HG03060 (cell line): Measurements from ENCODE around the gene ACTC1.

Experiments
- ATAC-seq: cut with Tn5 transposase; IDR thresholded peaks from one replicate; pipeline ENCODE4 v1.9.1; 2021; ENCODE audit warnings: low read depth, moderate number of reproducible peaks; ENCODE audit not compliant: unreplicated experiment

Gene ACTC1

GRCh38 chr15:34802803-34803750, 7.7 kb upstream of the ACTC1 start:
- no peak for ATAC-seq

- no peak for ATAC-seq
These were observed 7.0 kb upstream of the ACTC1 start for GRCh38 chr15:34802371-34802770.

GRCh38 chr15:34799149-34800101, 4.1 kb upstream of the ACTC1 start:
- no peak for ATAC-seq

- ATAC-seq: no peak
These were observed 1.6 kb upstream of the ACTC1 start for GRCh38 chr15:34796847-34797435.

DNA sequence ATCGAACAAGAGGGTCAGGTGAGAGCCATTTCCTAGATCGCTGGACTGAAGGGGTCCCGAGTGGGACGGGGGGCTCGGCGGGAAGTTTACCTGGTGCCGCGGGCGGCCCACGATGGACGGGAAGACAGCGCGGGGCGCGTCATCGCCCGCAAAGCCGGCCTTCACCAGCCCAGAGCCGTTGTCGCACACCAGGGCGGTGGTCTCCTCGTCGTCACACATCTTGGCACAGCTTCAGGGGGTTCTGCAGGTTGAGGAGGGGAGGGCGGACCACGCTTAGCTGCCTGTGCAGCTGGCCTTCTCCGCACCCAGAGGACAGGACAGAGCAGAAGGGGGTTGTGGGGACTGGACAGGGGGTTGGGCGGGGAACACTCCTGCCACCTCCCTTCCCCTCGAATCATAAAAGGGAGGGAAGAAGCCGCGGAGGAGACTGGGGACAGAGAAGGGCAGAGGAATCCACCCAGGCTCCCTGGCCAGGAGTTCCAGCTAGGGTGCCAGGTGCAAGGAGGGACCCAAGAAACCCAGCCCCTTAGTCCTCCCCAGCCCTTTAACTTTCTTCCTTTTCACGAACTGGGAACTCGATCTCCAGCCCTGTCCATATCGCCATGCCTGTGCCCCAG, 651 bp downstream of the ACTC1 start:
- no peak for ATAC-seq

- ATAC-seq: no peak
These were observed 1.4 kb downstream of the ACTC1 start for GRCh38 chr15:34793901-34794300.

- ATAC-seq: no peak
These were observed 2.3 kb downstream of the ACTC1 start for GRCh38 chr15:34793071-34793470.

DNA sequence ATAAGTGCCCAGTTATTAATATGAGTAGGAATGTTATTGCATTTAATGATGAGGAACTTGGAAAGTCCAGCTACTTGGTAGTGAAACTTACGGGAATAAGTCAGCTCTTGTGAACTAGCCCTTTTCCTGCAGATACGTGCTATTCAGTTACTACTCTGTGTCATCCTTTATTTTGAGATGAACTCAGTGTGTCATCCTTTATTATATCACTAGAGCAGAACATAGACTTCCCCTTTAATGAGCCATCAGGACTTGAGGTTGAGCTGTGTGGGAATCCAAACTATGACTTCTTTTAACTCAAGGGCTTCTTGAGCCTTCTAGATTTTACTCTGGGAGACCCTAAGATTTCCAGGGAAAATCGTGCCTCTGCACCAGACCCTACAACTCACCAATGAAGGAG, 3.6 kb downstream of the ACTC1 start:
- ATAC-seq: no peak

DNA sequence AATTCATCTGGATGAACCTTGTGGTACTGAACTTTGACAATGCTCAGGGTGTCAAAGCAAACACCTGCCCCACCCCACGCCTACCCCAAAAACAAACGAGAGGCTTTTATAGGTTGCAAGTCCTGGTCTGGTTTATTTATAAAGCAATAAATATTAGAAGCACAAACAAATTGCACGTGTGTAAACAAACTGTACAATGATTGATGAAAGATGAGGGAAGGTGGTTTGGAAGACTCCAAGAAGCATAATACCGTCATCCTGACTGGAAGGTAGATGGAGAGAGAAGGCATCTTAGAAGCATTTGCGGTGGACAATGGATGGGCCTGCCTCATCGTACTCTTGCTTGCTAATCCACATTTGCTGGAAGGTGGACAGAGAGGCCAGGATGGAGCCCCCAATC, 5.2 kb downstream of the ACTC1 start:
- ATAC-seq: no peak

DNA sequence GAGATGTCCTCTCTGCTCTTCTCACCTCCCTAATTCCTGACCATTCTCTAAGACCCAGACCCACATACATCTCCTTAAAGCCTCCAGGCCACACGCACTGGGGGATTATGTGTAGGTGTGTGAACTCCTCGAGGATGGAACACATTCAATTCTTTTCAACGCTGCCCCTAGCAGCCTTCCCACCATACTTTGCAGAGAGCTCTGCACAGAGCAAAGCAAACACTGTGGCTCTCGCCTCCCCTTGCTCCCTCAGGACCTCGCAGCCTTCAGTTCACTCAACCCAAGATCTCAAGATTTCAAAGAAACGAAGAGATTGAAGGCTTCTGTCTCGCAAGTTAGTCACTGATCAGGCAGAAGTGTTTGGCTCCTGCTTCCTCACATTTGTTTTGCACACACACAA, 6.0 kb downstream of the ACTC1 start:
- ATAC-seq: no peak

GRCh38 chr15:34786206-34786605, 9.1 kb downstream of the ACTC1 start:
- no peak for ATAC-seq

DNA sequence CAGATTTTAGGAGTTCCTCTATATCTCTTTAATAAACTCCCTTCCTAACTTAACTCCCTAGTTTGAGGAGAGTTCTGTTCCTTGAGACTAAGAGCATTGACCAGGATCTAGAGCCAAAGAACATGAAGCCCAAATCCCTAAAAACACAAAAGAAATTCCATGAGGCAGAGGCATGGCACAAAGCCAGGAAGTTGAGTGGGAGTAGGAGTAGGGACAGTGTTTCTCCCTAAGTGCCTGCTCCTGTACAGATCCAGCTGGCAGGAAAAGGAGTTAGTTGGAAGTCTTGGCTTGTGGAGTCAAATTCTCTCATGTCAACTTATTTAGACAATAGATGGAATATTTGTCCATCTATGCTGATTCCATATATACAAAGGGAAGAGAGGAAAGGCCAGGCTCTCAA, 11.4 kb downstream of the ACTC1 start:
- ATAC-seq: no peak

- no peak for ATAC-seq
These were observed 11.9 kb downstream of the ACTC1 start for GRCh38 chr15:34783431-34783830.

- ATAC-seq: no peak
These were observed 12.4 kb downstream of the ACTC1 start for GRCh38 chr15:34782901-34783300.

DNA sequence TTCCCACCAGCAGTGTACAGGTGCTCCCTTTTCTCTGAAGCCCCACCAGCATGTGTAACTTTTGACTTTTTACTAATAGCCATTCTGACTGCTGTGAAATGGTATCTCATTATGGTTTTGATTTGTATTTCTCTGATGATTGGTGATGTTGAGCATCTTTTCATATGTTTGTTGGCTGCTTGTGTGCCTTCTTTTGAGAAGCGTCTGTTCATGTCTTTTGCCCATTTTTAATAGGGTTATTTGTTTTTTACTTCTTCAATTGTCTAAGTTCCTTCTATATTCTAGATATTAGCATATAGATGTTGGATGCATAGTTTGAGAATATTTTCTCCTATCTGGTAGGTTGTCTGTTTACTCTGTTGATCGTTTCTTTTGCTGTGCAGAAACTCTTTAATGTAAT, 14.6 kb downstream of the ACTC1 start:
- ATAC-seq: no peak

- no peak for ATAC-seq
These were observed 18.7 kb downstream of the ACTC1 start for GRCh38 chr15:34776606-34777105.

DNA sequence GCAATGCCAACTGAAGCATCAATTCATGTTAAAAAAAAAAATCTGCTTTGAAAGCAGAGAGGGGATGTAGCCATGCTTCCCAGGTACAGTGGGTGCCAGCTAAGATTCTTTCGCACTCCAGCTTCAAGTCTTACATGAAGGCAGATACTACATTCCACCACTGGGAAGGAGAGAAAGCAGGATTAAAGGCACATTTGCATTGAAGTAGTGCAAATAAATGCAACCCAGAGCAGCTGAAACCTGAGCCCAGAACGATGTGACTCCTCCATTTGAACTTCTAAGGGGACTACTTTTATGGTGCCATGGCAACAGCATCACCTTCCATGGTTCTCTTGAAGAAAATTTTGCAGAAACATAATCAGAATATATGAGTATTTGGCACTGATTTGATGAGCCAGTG, 21.4 kb downstream of the ACTC1 start:
- ATAC-seq: no peak

DNA sequence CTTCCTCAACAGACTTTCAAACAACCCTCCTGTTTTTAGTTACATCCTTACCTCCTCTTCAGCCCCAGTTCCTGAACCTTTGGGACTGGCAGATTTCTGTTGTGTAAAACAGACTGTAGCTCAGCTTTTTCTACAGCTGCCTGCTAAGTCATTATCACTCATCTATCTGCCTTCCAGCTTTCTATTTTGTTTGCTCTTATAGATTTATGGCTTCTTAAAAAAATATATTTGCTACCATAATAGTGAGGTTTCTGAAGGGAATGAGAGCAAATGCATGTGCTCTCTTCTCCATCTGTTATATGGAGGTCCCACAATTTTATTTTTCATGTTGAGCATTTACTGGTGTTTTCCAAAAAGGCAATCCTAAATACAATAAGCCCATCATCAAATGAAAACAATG, 22.3 kb downstream of the ACTC1 start:
- ATAC-seq: no peak

GRCh38 chr15:34772312-34772711, 23.0 kb downstream of the ACTC1 start:
- ATAC-seq: no peak

DNA sequence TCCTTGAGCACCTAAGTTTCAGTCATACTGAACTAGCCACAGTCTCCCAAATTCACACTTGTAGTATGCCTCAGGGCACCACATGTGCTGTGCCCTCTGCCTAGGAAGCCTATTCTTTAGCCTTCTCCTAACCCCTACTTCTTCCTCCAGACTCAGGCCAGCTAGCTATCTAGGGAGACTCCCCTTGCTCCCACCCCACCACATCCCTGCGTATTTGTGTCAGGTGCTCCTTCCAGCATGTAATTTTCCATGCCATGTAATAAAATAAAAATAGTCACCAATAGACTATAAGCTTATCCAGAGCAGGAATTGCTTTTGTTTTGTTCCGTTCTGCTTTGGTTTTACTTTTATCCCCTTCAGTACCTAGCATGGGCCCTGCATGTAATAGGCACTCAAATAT, 25.6 kb downstream of the ACTC1 start:
- no peak for ATAC-seq
